CD14-positive monocyte (primary cell): ENCODE results near the gene FAM200A. TPM values are rescaled to one million over a fixed set of nuclear protein-coding genes. Genes with fewer than 3 reads are reported as not detected.

ENCODE experiments used
- DNase-seq, 3 donors: peaks; one replicate each; pipeline ENCODE4 v3.0.0-alpha.2; 2011 to 2022
- H2AFZ ChIP-seq: 2 replicates; pipeline ENCODE4 v1.6.0; 2012; ENCODE audit warnings: mild to moderate bottlenecking, low read depth, low read length, inconsistent platforms; ENCODE audit not compliant: insufficient read depth, poor library complexity, severe bottlenecking
- H3K27ac ChIP-seq, 2 donors: 1 replicate in 1 of 2; 2 replicates in 1 of 2; pipeline ENCODE4 v1.5.1; 2012 to 2013; ENCODE audit warnings: low read length in 2 of 2, control low read depth in 1 of 2, inconsistent platforms in 1 of 2, low read depth in 1 of 2, mild to moderate bottlenecking in 1 of 2
- H3K27me3 ChIP-seq, 2 donors: one replicate each; pipeline versions ENCODE4 v1.6.0 to v1.6.1; 2011 to 2013; ENCODE audit warnings: low read length in 2 of 2; ENCODE audit not compliant: control insufficient read depth in 2 of 2, insufficient read depth in 2 of 2
- H3K36me3 ChIP-seq, 2 donors: replicated peaks in 1 of 2; 1 replicate in 1 of 2; 2 replicates in 1 of 2; pipeline versions ENCODE4 v1.5.1 to v1.6.1; 2012 to 2013; ENCODE audit warnings: low read length in 2 of 2, control low read depth in 1 of 2, inconsistent platforms in 1 of 2, mild to moderate bottlenecking in 1 of 2; ENCODE audit not compliant: insufficient read depth in 2 of 2, control insufficient read depth in 1 of 2
- H3K4me1 ChIP-seq, 2 donors: 1 replicate in 1 of 2; 2 replicates in 1 of 2; pipeline versions ENCODE4 v1.5.1 to v1.6.1; 2012 to 2013; ENCODE audit warnings: low read length in 2 of 2, control low read depth in 1 of 2, inconsistent platforms in 1 of 2, mild to moderate bottlenecking in 1 of 2, moderate library complexity in 1 of 2; ENCODE audit not compliant: insufficient read depth in 2 of 2, control insufficient read depth in 1 of 2
- H3K4me2 ChIP-seq: replicated peaks from 2 replicates; pipeline ENCODE3; 2012; ENCODE audit warnings: low read length, moderate library complexity, mild to moderate bottlenecking; ENCODE audit not compliant: poor library complexity, severe bottlenecking; ENCODE audit errors: extremely low read depth
- H3K4me3 ChIP-seq, 3 experiments: fragments of 200-600 bp in 1 of 3; sonication (generic) in 1 of 3; replicated peaks in 1 of 3; 1 replicate in 2 of 3; 2 replicates in 1 of 3; pipeline ENCODE4 v1.5.1; 2011 to 2013; ENCODE audit warnings: low read length in 3 of 3, mild to moderate bottlenecking in 3 of 3, control low read depth in 2 of 3, low read depth in 2 of 3, inconsistent platforms in 1 of 3, moderate library complexity in 1 of 3
- H3K79me2 ChIP-seq: 2 replicates; pipeline ENCODE4 v1.6.0; 2012; ENCODE audit warnings: mild to moderate bottlenecking, control low read depth, inconsistent platforms, low read length, moderate library complexity; ENCODE audit not compliant: insufficient read depth
- H3K9ac ChIP-seq: 2 replicates; pipeline ENCODE4 v1.6.0; 2017; ENCODE audit warnings: low read length, mild to moderate bottlenecking; ENCODE audit not compliant: insufficient read depth, poor library complexity, severe bottlenecking
- H3K9me3 ChIP-seq, 2 donors: replicated peaks in 1 of 2; 1 replicate in 1 of 2; 2 replicates in 1 of 2; pipeline versions ENCODE4 v1.5.1 to v1.6.1; 2012 to 2013; ENCODE audit warnings: low read length in 2 of 2, control low read depth in 1 of 2; ENCODE audit not compliant: control insufficient read depth in 1 of 2, insufficient read depth in 1 of 2
- H4K20me1 ChIP-seq: 2 replicates; pipeline ENCODE4 v1.6.0; 2012; ENCODE audit warnings: mild to moderate bottlenecking, low read length, control low read depth, moderate library complexity; ENCODE audit not compliant: insufficient read depth
- H3K27ac Mint-ChIP-seq, 7 donors: one replicate each; pipeline ENCODE4 v1.8.0; 2020; ENCODE audit warnings: mild to moderate bottlenecking in 7 of 7, mixed read lengths in 7 of 7, moderate library complexity in 6 of 7, inconsistent platforms in 2 of 7
- H3K27me3 Mint-ChIP-seq, 3 donors: one replicate each; pipeline ENCODE4 v1.8.0; 2021 to 2022; ENCODE audit warnings: low read depth in 3 of 3, mild to moderate bottlenecking in 3 of 3, mixed read lengths in 3 of 3, moderate library complexity in 3 of 3, inconsistent platforms in 1 of 3
- H3K36me3 Mint-ChIP-seq, 2 donors: one replicate each; pipeline ENCODE4 v1.8.0; 2020; ENCODE audit warnings: mixed read lengths in 2 of 2, inconsistent platforms in 1 of 2, mild to moderate bottlenecking in 1 of 2
- H3K4me1 Mint-ChIP-seq: one replicate; pipeline ENCODE4 v1.8.0; 2020; ENCODE audit warnings: mild to moderate bottlenecking, mixed read lengths
- H3K4me3 Mint-ChIP-seq, 2 donors: one replicate each; pipeline ENCODE4 v1.8.0; 2020; ENCODE audit warnings: mild to moderate bottlenecking in 2 of 2, mixed read lengths in 2 of 2, moderate library complexity in 1 of 2
- H3K9me3 Mint-ChIP-seq, 7 donors: one replicate each; pipeline ENCODE4 v1.8.0; 2020 to 2022; ENCODE audit warnings: mixed read lengths in 7 of 7, mild to moderate bottlenecking in 6 of 7, moderate library complexity in 6 of 7, inconsistent platforms in 2 of 7
- WGBS: methylation state at CpG from one replicate; pipeline ENCODE4 v1.1.5; 2013; ENCODE audit warnings: missing lambda C conversion rate; ENCODE audit not compliant: insufficient coverage; 5-methylcytosine and 5-hydroxymethylcytosine counted together
- intact Hi-C, 2 donors: fragments of 100-400 bp; cut with micrococcal nuclease; formaldehyde crosslinking; loops; one replicate each; pipeline versions ENCODE4 v1.15.0 to v1.15.1; 2023
- polyA plus RNA-seq, 3 donors: library from polyadenylated mRNA; depleted of rRNA in 1 of 3; unstranded in 2 of 3; stranded (reverse) in 1 of 3; fragments of 300-500 nt in 2 of 3; fragments of >200 nt in 1 of 3; fragmentation: Illumina TruSeq in 2 of 3; gene quantifications; 1 replicate in 2 of 3; 2 replicates in 1 of 3; pipeline ENCODE4 v1.2.3, GENCODE V29; 2012 to 2021
- TF ChIP-seq, protein P1 (sequence below): fragments of 200-600 bp; IDR thresholded peaks from one replicate; pipeline ENCODE4 v1.8.0; 2022; ENCODE audit warnings: antibody characterized with exemption, mild to moderate bottlenecking

The FAM200A gene
- polyA plus RNA-seq, 3 donors: 0.85 to 1.3 (median 1.2) TPM

GRCh38 chr7:99541212-99541611 is 10.7 kb downstream of the FAM200A start:
- peaks cover 36 to 91% (median 75%) of the 10 kb centered on the region in 7 donors for H3K9me3 Mint-ChIP-seq
- DNase-seq: no peak
- intact Hi-C loops: no loop called here
- WGBS: 97% methylated on average over 5 of the region's 9 CpGs
- no peaks in the 10 kb centered on the region for H3K36me3 Mint-ChIP-seq
- no peak overlapping the region for H3K4me3 ChIP-seq
- no peaks in the 10 kb centered on the region for H4K20me1 ChIP-seq
- no peak overlapping the region for H3K27ac ChIP-seq
- peaks cover 2% of the 10 kb centered on the region in 3 donors for H3K27me3 Mint-ChIP-seq
- H3K36me3 ChIP-seq: no peaks in the 10 kb centered on the region
- no peaks in the 10 kb centered on the region for H3K4me1 ChIP-seq
- H3K9me3 ChIP-seq: peaks cover 47 to 80% of the 10 kb centered on the region in 2 donors
- no peaks in the 10 kb centered on the region for H3K27me3 ChIP-seq
- H3K4me3 Mint-ChIP-seq: no peak overlapping the region
- H3K4me1 Mint-ChIP-seq: no peaks in the 10 kb centered on the region
- H2AFZ ChIP-seq: no peak overlapping the region
- H3K4me2 ChIP-seq: no peak overlapping the region
- no peak overlapping the region for H3K27ac Mint-ChIP-seq
- no peaks in the 10 kb centered on the region for H3K79me2 ChIP-seq
- H3K9ac ChIP-seq: no peak overlapping the region
- TF ChIP-seq, protein P1, sequence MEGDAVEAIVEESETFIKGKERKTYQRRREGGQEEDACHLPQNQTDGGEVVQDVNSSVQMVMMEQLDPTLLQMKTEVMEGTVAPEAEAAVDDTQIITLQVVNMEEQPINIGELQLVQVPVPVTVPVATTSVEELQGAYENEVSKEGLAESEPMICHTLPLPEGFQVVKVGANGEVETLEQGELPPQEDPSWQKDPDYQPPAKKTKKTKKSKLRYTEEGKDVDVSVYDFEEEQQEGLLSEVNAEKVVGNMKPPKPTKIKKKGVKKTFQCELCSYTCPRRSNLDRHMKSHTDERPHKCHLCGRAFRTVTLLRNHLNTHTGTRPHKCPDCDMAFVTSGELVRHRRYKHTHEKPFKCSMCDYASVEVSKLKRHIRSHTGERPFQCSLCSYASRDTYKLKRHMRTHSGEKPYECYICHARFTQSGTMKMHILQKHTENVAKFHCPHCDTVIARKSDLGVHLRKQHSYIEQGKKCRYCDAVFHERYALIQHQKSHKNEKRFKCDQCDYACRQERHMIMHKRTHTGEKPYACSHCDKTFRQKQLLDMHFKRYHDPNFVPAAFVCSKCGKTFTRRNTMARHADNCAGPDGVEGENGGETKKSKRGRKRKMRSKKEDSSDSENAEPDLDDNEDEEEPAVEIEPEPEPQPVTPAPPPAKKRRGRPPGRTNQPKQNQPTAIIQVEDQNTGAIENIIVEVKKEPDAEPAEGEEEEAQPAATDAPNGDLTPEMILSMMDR: no peak

DNA sequence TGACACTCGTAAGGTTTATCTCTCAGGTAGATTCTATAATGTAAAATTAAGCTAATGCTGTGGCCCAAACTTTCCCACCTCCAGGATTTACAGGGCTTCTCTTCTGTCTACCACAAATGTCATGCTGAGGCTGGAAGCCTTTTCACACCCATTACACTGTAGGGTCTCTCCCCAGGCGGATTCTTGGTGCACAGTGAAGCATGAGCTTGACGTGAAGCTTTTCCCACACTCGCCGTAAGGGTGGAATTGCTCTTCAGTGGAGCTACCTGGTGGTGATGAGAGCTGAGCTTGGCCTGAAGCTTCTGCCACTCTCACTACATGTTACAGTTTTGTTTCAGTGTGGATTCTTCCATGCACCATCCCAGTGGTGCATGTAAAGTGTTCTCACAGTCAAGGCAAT is 11.4 kb downstream of the FAM200A start:
- H3K4me1 Mint-ChIP-seq: no peaks in the 10 kb centered on the region
- Histone ChIP-seq H3K4me3 (no peak overlapping the region), H3K36me3 (no peaks in the 10 kb centered on the region), H4K20me1 (no peaks in the 10 kb centered on the region), H2AFZ (no peak overlapping the region), H3K4me2 (no peak overlapping the region), H3K27ac (no peak overlapping the region), H3K79me2 (no peaks in the 10 kb centered on the region), H3K9ac (no peak overlapping the region), H3K27me3 (no peaks in the 10 kb centered on the region), H3K9me3 (peaks cover 47 to 77% of the 10 kb centered on the region in 2 donors), H3K4me1 (no peaks in the 10 kb centered on the region)
- no peaks in the 10 kb centered on the region for H3K36me3 Mint-ChIP-seq
- H3K27me3 Mint-ChIP-seq: peaks cover 2 to 4% (median 2%) of the 10 kb centered on the region in 3 donors
- no peak overlapping the region for H3K4me3 Mint-ChIP-seq
- intact Hi-C loops: no loop called here
- no peak overlapping the region for H3K27ac Mint-ChIP-seq
- TF ChIP-seq, protein P1: no peak
- no peak for DNase-seq
- WGBS: no CpG with 5 or more reads among the region's 5 CpGs
- H3K9me3 Mint-ChIP-seq: peaks cover 36 to 91% (median 74%) of the 10 kb centered on the region in 7 donors
